HG03460 (cell line): ENCODE data around the gene ENOX1.
"Not testable (repeated sequence)": the region's sequence is repeated elsewhere in the genome, so short reads cannot be mapped to it uniquely, and the experiment has no call there.

ENCODE experiments used
- ATAC-seq: cut with Tn5 transposase; IDR thresholded peaks from one replicate; pipeline ENCODE4 v1.9.1; 2021; ENCODE audit not compliant: unreplicated experiment

ENOX1 gene

DNA sequence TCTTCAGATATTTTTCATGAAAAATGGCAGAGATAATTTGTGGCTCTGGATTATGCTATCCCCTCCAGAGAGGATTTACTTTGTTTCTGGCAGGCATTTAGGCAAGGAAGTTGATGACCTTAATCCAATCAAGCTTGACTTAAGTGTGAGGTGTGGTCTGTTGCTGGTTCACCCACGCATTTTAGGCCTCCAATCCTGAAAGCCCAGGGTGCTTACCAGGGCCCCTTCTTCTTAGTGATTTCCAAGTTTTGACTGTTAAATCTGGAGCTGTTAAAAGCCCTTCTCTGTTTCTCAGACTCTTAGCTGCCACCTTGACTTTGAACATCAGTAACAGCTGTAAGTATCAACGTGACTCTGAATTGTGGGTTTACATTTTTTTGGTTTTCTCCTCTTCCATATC lies 601.5 kb downstream of the ENOX1 start:
- no peak for ATAC-seq

- no peak for ATAC-seq
Observed at GRCh38 chr13:43180837-43181236, 605.9 kb downstream of the ENOX1 start.

- no peak for ATAC-seq
Observed at GRCh38 chr13:43180036-43180660, 606.6 kb downstream of the ENOX1 start.

DNA sequence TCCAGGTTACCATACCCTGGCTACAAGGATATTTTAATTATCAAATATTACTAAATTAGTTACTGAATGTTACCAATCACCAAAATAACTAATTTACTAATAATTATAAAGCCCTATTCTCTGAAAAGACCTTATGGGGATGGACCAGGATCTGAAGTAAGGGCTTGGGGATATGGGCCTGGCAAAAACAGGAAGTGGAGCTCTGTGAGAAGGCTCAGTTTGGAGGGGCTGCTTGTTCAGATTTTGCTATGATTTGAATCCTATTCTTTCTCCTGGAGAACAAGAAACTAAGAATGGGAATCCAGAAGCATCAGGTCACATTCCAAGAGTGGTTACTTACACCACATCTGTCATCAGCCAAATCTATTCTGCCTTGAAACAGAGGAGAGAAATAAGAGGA lies 615.3 kb downstream of the ENOX1 start:
- no peak for ATAC-seq

DNA sequence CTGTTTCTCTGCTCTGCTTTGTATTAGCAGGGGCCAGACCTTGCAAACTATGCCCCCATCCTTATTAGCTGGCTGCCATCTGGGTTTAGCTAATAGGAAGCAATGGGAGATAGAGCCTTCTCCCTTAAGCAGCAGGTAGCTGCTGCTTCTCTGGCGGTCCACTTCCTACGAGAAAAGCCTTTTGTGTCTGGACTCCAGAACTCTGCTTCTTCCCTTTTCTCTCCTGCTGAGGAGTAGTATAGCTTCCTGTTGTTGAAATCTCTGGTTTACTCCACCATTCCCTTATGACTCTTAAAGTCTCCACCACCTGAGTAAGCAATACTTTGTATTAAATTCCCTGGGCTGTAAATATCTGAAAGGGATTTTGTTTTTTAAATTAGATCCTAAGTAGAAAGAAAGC lies 616.3 kb downstream of the ENOX1 start:
- ATAC-seq, result no peak

GRCh38 chr13:43168434-43168833 lies 618.3 kb downstream of the ENOX1 start:
- not testable (repeated sequence) for ATAC-seq

- no peak for ATAC-seq
Observed at GRCh38 chr13:43167731-43168130, 619.0 kb downstream of the ENOX1 start.

DNA sequence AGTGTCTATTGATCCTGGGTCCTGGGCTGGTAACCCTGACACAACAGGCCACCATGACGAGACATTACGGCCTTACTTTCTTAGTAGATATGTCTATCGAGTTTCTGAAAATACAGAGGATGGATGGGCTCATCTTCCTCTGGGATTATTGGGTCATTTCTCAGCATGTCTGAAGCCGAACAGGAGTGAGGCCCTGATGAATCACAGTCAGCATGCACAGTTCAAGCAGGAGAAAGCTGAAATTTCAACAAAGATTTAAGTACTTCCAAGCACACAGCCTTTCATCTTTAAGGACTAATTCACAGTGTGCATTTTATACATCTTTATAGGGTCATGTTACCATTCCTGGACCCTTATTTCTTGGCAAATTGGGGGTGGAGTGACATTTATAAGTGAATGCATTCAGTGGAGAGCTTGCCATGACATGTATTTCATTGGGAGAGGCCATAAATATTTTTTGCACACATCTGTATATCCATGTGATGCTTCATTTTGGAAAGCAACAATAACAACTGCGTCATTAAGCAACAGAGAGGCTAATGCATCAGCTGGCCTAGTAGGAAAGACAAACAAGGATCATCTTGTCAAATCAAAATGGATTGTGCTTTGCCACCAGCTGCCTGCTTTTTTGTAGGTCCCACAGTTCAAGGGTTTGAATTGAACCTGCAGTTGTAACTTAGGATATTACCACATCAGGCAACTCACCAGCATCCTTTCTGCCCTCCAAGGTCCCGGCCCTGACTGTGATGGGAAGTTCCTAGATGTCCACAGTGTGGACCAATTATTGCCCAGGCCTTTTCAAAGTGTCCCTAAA lies 619.9 kb downstream of the ENOX1 start:
- ATAC-seq, result no peak
